ENCODE data around the gene DUSP28. TPM values are rescaled to one million over a fixed set of nuclear protein-coding genes. Genes with fewer than 3 reads are reported as not detected.

DUSP28 gene
- total RNA-seq, 6 donors from 2014 or later: 3.2 to 30.4 (median 5.7) TPM

DNA sequence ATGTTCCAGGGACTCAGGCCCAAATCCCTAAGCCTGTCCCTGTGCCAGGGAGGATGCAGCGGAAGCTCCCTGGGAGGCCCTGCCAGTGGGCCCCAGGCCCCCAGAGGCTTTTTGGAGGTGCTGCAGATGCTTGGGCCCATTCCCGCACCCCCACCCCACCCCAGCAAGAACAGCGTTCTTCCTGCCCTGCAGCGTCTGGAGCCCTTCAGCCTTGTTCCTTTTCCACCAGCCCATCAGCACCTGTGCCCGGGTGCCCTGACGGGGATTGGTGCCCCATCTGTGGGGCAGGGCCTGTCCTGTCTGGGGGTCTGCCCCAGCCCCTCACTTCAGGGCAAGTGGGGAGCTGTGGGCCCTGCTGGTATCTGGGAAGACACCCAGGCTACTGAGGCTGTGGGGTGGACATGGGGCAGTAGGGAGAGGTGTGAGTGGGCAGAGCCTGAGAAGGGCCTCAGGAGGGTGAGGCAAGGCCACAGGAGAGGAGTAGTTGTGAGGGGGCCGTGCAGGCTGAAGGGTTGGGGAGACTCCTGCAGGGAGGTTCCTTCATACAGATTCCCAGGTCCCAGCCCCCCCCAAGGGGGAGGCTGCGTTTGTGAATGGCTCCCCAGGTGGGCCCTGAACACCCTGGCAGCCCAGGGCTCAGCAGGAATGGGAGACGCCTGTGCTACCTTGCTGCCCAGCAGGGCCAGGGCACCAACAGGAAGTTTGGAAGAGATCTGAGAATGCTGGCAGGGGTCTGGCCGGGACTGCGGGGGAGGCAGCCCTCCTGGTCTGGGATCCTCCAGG, 10.6 kb downstream of the DUSP28 start:
- TF ChIP-seq POLR2A (IDR thresholded peaks at IDR 0.05) (no peak), EP300 (IDR thresholded peaks at IDR 0.05) (no peak)
- TF ChIP-seq, protein P1, sequence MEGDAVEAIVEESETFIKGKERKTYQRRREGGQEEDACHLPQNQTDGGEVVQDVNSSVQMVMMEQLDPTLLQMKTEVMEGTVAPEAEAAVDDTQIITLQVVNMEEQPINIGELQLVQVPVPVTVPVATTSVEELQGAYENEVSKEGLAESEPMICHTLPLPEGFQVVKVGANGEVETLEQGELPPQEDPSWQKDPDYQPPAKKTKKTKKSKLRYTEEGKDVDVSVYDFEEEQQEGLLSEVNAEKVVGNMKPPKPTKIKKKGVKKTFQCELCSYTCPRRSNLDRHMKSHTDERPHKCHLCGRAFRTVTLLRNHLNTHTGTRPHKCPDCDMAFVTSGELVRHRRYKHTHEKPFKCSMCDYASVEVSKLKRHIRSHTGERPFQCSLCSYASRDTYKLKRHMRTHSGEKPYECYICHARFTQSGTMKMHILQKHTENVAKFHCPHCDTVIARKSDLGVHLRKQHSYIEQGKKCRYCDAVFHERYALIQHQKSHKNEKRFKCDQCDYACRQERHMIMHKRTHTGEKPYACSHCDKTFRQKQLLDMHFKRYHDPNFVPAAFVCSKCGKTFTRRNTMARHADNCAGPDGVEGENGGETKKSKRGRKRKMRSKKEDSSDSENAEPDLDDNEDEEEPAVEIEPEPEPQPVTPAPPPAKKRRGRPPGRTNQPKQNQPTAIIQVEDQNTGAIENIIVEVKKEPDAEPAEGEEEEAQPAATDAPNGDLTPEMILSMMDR (IDR thresholded peaks at IDR 0.05): no peak
- Histone ChIP-seq H3K36me3 (peaks cover 6 to 35% (median 25%) of the 10 kb centered on the region in 4 donors), H3K27me3 (no peaks in the 10 kb centered on the region), H3K4me3 (peak overlapping the region in 1 of 4 donors; percentile 91), H3K27ac (no peak overlapping the region), H3K4me1 (peaks cover 40 to 56% (median 45%) of the 10 kb centered on the region in 4 donors), H3K9me3 (no peaks in the 10 kb centered on the region)
- no peak for ATAC-seq (ENCODE audit: low FRiP score in 2 of 2)
- DNase-seq: peak; percentile 17 to 57
- 91 to 96% methylated on average over 8 to 11 of the region's 11 CpGs for WGBS, 2 donors

DNA sequence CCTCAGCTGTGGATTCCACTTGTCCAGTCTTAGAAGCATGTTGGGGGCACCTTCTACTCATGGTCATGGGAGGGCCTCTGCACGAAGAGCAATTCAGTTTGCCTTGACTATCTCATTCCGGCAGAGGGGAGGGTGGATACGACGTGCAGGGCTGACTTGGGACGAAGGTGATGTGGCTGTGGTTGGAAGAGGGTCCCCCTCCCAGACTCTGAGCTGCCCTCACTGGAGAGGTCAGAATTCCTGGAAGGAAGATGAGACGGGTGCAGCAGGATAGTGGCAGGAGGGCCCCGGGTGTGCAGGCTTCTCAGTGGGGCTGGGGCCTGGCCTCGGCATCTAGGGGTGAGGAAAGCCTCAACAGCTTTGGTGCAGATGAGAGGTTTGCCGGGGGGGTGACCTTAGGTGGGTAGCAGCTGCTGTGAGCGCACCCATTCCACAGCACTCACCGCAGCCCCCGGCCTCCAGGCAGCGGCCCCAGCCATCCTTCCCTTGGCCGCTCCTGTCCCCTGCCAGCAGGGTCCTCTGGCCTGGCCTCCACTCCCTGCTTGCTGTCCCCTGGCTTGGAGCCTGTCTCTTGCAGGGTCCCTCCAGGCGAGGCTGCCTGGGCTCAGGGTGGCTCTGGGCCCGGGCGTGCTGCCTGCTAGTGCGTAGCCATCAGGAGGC, 11.3 kb downstream of the DUSP28 start:
- Histone ChIP-seq H3K4me1 (peaks cover 35 to 49% (median 38%) of the 10 kb centered on the region in 4 donors), H3K36me3 (peaks cover 6 to 42% (median 32%) of the 10 kb centered on the region in 4 donors), H3K4me3 (no peak overlapping the region), H3K27me3 (no peaks in the 10 kb centered on the region), H3K9me3 (no peaks in the 10 kb centered on the region), H3K27ac (no peak overlapping the region)
- DNase-seq: peak; percentile 17 to 68
- TF ChIP-seq POLR2AphosphoS5 (IDR thresholded peaks at IDR 0.05) (no peak), POLR2A (IDR thresholded peaks at IDR 0.05) (no peak), EP300 (IDR thresholded peaks at IDR 0.05) (no peak)
- TF ChIP-seq, protein P1 (IDR thresholded peaks at IDR 0.05): no peak
- WGBS, 2 donors: 85 to 92% methylated on average over 7 to 18 of the region's 18 CpGs
- no peak for ATAC-seq (ENCODE audit: low FRiP score in 2 of 2)

DNA sequence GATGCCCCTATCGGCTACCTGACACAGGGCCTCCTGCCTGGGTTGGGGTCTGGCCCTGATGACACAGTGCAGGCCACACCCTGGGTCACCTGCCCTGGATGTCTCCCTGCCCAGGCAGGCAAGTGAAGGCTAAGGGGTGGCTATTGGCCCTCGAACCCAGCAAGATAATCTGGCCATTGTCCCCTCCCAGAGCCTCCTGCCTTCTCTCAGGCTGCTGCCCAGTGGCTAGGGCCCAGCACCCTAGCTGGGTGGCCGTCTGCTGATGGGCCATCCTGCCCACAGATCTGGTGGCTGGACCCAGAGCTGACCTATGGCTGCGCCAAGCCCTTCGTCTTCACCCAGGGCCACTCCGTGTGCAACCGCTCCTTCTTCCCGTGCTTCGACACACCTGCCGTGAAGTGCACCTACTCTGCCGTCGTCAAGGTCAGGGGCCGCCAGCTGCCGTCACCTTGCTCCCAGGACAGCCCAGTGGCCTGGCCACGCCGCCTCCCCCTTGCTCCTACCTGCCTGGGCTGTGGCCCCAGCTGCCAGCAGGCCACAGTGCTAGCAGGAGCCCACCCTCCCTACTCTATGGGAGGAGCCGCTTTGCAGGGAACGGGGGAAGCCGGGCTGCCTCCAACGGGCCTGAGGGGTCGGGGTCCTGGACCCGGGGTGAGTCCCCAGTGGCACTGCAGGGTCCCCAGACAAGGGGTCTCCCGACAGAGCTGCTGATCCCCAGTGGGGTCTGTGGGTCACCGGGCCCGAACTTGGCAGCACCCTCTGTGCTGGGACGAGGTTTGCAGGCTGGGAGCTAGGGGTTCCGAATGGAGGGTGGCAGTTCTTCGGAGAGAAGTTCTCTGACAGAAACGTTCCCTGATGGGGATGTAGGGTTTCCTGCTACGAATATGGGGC, 12.2 kb downstream of the DUSP28 start:
- 89 to 98% methylated on average over 11 to 28 of the region's 30 CpGs for WGBS, 2 donors
- H3K27me3 ChIP-seq: no peaks in the 10 kb centered on the region
- H3K4me3 ChIP-seq: no peak overlapping the region
- DNase-seq: peak in 1 of 2 donors; percentile 68
- H3K4me1 ChIP-seq: peaks cover 26 to 40% (median 28%) of the 10 kb centered on the region in 4 donors
- TF ChIP-seq EP300 (IDR thresholded peaks at IDR 0.05): no peak
- no peak for TF ChIP-seq POLR2A (IDR thresholded peaks at IDR 0.05)
- no peak for TF ChIP-seq POLR2AphosphoS5 (IDR thresholded peaks at IDR 0.05)
- TF ChIP-seq, protein P1 (IDR thresholded peaks at IDR 0.05): no peak
- H3K9me3 ChIP-seq: no peaks in the 10 kb centered on the region
- no peak overlapping the region for H3K27ac ChIP-seq
- ATAC-seq (ENCODE audit: low FRiP score in 2 of 2): no peak
- peaks cover 10 to 52% (median 42%) of the 10 kb centered on the region in 4 donors for H3K36me3 ChIP-seq

DNA sequence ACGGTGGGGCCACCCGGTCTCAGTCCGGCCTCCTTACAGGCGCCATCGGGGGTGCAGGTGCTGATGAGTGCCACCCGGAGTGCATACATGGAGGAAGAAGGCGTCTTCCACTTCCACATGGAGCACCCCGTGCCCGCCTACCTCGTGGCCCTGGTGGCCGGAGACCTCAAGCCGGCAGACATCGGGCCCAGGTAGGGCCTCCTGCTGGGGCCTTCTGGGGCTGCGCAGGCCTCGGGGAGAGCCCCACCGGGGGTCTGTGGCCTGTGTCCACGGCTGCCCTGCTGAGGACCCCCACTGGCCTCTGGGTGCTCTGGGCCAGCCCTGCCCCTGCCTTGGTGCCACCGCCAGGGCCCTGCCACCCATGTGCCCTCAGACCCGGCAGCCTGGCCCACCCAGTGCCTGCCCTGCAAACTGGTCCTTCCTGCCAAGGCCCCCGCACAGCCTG, 12.9 kb downstream of the DUSP28 start:
- H3K9me3 ChIP-seq: no peaks in the 10 kb centered on the region
- WGBS, 2 donors: 90 to 95% methylated on average over 12 to 17 of the region's 20 CpGs
- peak in 1 of 2 donors; percentile 75 for DNase-seq
- no peak overlapping the region for H3K27ac ChIP-seq
- peaks cover 10 to 59% (median 49%) of the 10 kb centered on the region in 4 donors for H3K36me3 ChIP-seq
- no peak for TF ChIP-seq POLR2AphosphoS5 (IDR thresholded peaks at IDR 0.05)
- TF ChIP-seq POLR2A (IDR thresholded peaks at IDR 0.05): no peak
- TF ChIP-seq, protein P1 (IDR thresholded peaks at IDR 0.05): no peak
- no peak for TF ChIP-seq EP300 (IDR thresholded peaks at IDR 0.05)
- H3K4me3 ChIP-seq: no peak overlapping the region
- no peaks in the 10 kb centered on the region for H3K27me3 ChIP-seq
- no peak for ATAC-seq (ENCODE audit: low FRiP score in 2 of 2)
- peaks cover 22 to 41% (median 25%) of the 10 kb centered on the region in 4 donors for H3K4me1 ChIP-seq
